Measurements from ENCODE around the gene KRTAP10-12.

KRTAP10-12 gene

DNA sequence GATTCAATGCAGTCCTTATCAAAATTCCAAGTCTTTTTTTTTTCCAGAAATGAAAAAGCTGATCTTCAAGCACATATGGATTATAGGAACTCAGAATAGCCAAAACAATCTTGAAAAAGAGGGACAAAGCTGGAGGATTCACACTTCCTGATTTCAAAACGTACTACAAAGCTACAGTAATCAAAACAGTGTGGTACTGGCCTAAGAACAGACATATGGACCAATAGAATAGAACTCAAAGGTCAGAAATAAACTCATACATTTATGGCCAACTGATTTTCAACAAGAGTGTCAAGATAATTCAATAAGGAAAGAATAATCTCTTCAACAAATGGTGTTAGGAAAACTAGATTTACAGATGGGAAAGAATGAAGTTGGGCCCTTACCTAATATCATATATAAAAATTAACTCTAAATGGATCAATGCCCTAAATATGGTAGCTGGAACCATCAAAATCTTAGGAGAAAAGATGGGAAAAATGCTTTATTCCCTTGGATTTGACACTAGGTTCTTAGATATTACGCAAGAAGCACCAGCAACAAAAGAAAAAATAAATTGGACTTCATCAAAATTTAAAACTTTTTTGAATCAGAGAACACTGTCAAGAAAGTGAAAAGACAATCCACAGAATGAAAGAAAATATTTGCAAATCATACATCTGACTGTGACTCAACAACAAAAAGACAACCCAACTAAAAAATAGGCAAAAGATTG, 4.0 kb upstream of the KRTAP10-12 start:
- H3K4me3 ChIP-seq (ENCODE audit: low read length), result no peak overlapping the region
- H3K27ac ChIP-seq (ENCODE audit: low read length), result no peak overlapping the region
- H3K79me2 ChIP-seq (ENCODE audit: low read length), result no peaks in the 10 kb centered on the region
- no peaks in the 10 kb centered on the region for H4K20me1 ChIP-seq (ENCODE audit: insufficient read depth, low read length)
- H3K27me3 ChIP-seq (ENCODE audit: low read depth, low read length), result no peaks in the 10 kb centered on the region
- no peak overlapping the region for H3K9ac ChIP-seq (ENCODE audit: low read length)
- no peak overlapping the region for H3K4me2 ChIP-seq (ENCODE audit: low read length)
- no peak for TF ChIP-seq CTCF (IDR thresholded peaks at IDR 0.05; ENCODE audit: low read depth, low read length)
- no peak for TF ChIP-seq EZH2phosphoT487 (IDR thresholded peaks at IDR 0.05; ENCODE audit: low read depth)
- no peaks in the 10 kb centered on the region for H3K9me3 ChIP-seq (ENCODE audit: insufficient read depth, low read length)
- no peaks in the 10 kb centered on the region for H3K4me1 ChIP-seq (ENCODE audit: low read length)
- H3K36me3 ChIP-seq (replicated peaks; ENCODE audit: low read depth, low read length), result no peaks in the 10 kb centered on the region
- no peak overlapping the region for H2AFZ ChIP-seq (ENCODE audit: low read depth, low read length)

GRCh38 chr21:44694776-44695175, 2.2 kb upstream of the KRTAP10-12 start:
- H3K4me2 ChIP-seq (ENCODE audit: low read length), result no peak overlapping the region

DNA sequence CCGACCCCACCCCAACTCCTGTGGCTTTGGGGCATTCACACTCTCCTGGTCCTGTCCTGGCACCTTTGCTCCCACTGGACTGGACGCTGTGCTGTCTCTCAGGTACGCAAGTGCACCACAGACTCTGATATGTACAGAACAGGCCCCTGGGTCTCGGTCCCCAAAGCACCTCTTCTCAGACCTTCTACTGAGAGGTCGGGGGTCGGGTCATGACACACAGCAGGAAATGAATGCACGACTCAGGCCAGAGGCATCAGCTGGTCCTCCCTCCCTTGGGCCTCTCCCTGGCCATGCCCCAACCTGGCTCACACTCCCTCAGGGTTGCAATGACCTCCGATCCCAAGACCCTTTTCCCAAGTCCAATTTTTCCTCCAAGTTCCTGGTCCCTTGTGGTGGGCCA, 1.8 kb upstream of the KRTAP10-12 start:
- Histone ChIP-seq H3K4me3 (ENCODE audit: low read length) (no peak overlapping the region), H4K20me1 (ENCODE audit: insufficient read depth, low read length) (no peaks in the 10 kb centered on the region), H2AFZ (ENCODE audit: low read depth, low read length) (no peak overlapping the region), H3K36me3 (replicated peaks; ENCODE audit: low read depth, low read length) (no peaks in the 10 kb centered on the region), H3K9ac (ENCODE audit: low read length) (no peak overlapping the region), H3K9me3 (ENCODE audit: insufficient read depth, low read length) (no peaks in the 10 kb centered on the region), H3K27ac (ENCODE audit: low read length) (no peak overlapping the region), H3K27me3 (ENCODE audit: low read depth, low read length) (no peaks in the 10 kb centered on the region), H3K4me2 (ENCODE audit: low read length) (no peak overlapping the region), H3K4me1 (ENCODE audit: low read length) (no peaks in the 10 kb centered on the region), H3K79me2 (ENCODE audit: low read length) (no peaks in the 10 kb centered on the region)
- TF ChIP-seq EZH2phosphoT487 (IDR thresholded peaks at IDR 0.05; ENCODE audit: low read depth) (no peak), CTCF (IDR thresholded peaks at IDR 0.05; ENCODE audit: low read depth, low read length) (no peak)

More at GRCh38 chr21:44694776-44695175, 2.2 kb upstream of the KRTAP10-12 start:
- H2AFZ ChIP-seq (ENCODE audit: low read depth, low read length), result no peak overlapping the region
- no peaks in the 10 kb centered on the region for H4K20me1 ChIP-seq (ENCODE audit: insufficient read depth, low read length)
- H3K4me1 ChIP-seq (ENCODE audit: low read length), result no peaks in the 10 kb centered on the region
- H3K27ac ChIP-seq (ENCODE audit: low read length), result no peak overlapping the region
- H3K79me2 ChIP-seq (ENCODE audit: low read length), result no peaks in the 10 kb centered on the region
- H3K27me3 ChIP-seq (ENCODE audit: low read depth, low read length), result no peaks in the 10 kb centered on the region
- H3K4me3 ChIP-seq (ENCODE audit: low read length), result no peak overlapping the region
- no peaks in the 10 kb centered on the region for H3K36me3 ChIP-seq (replicated peaks; ENCODE audit: low read depth, low read length)
- no peaks in the 10 kb centered on the region for H3K9me3 ChIP-seq (ENCODE audit: insufficient read depth, low read length)
- TF ChIP-seq CTCF (IDR thresholded peaks at IDR 0.05; ENCODE audit: low read depth, low read length), result no peak
- TF ChIP-seq EZH2phosphoT487 (IDR thresholded peaks at IDR 0.05; ENCODE audit: low read depth), result no peak
- H3K9ac ChIP-seq (ENCODE audit: low read length), result no peak overlapping the region

GRCh38 chr21:44695641-44696040, 1.3 kb upstream of the KRTAP10-12 start:
- TF ChIP-seq EZH2phosphoT487 (IDR thresholded peaks at IDR 0.05; ENCODE audit: low read depth) (no peak), CTCF (IDR thresholded peaks at IDR 0.05; ENCODE audit: low read depth, low read length) (no peak)
- no peaks in the 10 kb centered on the region for H4K20me1 ChIP-seq (ENCODE audit: insufficient read depth, low read length)
- H3K4me3 ChIP-seq (ENCODE audit: low read length), result no peak overlapping the region
- H3K36me3 ChIP-seq (replicated peaks; ENCODE audit: low read depth, low read length), result no peaks in the 10 kb centered on the region
- H3K27ac ChIP-seq (ENCODE audit: low read length), result no peak overlapping the region
- no peak overlapping the region for H3K4me2 ChIP-seq (ENCODE audit: low read length)
- no peaks in the 10 kb centered on the region for H3K27me3 ChIP-seq (ENCODE audit: low read depth, low read length)
- H3K9ac ChIP-seq (ENCODE audit: low read length), result no peak overlapping the region
- no peak overlapping the region for H2AFZ ChIP-seq (ENCODE audit: low read depth, low read length)
- H3K79me2 ChIP-seq (ENCODE audit: low read length), result no peaks in the 10 kb centered on the region
- no peaks in the 10 kb centered on the region for H3K4me1 ChIP-seq (ENCODE audit: low read length)
- H3K9me3 ChIP-seq (ENCODE audit: insufficient read depth, low read length), result no peaks in the 10 kb centered on the region
